ENCODE data around the gene MGAT5B. TPM values are rescaled to one million over a fixed set of nuclear protein-coding genes. Genes with fewer than 3 reads are reported as not detected.
"Not testable (repeated sequence)": the region's sequence is repeated elsewhere in the genome, so short reads cannot be mapped to it uniquely, and the experiment has no call there.

Gene MGAT5B, protein sequence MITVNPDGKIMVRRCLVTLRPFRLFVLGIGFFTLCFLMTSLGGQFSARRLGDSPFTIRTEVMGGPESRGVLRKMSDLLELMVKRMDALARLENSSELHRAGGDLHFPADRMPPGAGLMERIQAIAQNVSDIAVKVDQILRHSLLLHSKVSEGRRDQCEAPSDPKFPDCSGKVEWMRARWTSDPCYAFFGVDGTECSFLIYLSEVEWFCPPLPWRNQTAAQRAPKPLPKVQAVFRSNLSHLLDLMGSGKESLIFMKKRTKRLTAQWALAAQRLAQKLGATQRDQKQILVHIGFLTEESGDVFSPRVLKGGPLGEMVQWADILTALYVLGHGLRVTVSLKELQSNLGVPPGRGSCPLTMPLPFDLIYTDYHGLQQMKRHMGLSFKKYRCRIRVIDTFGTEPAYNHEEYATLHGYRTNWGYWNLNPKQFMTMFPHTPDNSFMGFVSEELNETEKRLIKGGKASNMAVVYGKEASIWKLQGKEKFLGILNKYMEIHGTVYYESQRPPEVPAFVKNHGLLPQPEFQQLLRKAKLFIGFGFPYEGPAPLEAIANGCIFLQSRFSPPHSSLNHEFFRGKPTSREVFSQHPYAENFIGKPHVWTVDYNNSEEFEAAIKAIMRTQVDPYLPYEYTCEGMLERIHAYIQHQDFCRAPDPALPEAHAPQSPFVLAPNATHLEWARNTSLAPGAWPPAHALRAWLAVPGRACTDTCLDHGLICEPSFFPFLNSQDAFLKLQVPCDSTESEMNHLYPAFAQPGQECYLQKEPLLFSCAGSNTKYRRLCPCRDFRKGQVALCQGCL
- total RNA-seq (2014; rRNA removed; shearing (Covaris generic)): 54.8 and 54.9 TPM in 2 replicates
- polyA plus RNA-seq (2015; cell fraction: cytosol; rRNA removed): 214 and 284 TPM in 2 replicates
- 214 and 255 TPM in 2 replicates for polyA plus RNA-seq (2015; cell fraction: nucleus; rRNA removed)

DNA sequence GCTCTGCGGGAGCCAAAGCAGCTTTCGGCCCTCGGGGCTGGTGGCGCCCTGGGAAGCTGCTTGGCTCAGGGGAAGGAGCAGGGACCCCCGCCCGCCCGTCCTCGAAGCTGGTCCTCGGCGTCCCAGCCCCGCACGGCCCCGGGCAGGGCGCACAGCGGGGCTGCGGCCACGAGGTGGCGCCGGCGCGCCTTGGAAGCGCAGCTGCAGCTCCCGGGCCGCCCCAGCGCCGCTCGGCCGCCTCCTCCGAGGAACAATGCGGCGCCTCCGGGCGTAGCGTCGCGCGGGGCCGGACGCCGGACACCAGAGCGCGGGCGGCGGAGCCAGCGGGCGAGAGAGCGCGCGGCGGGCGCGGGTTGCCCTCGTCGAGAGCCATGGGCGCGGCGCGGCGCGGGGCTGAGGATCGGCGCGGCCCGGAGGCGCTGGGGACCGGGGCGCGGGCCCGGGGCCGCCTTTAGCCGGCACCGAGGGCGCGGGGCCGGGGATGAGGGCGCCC is at the start of gene MGAT5B:
Gene MGAT5B (plus strand): TSS at position 229 of the 493 bp plus-strand sequence. CDS start 626 bp downstream, outside the sequence.
- in situ Hi-C loops (cut with HindIII; ENCODE audit: low pct_unique_long_range_greater_than_20kb, low sequenced_read_pairs): no loop called here
- peak; percentile 90 for DNase-seq (ENCODE audit: low read depth, low spot score)

DNA sequence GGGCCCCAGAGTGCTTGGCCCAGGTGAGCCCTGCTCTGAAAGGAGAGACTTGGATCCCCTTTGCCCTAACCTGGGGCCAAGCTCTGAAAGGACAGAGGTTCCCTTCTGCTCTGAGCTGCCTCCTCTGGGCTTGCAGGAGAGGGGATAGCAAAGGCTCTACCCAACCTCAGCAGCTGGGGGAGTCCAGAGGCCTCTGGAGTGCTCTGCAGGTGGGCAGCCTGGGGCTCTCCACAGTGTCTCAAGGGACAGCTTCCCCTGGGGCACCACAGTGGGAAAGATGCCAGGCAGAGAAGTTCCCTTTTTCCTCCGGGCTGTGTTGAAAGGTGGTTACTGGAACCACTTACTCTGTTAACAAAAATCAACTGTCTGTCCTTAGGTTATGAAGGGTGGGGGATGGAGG is 48.2 kb upstream of the MGAT5B start:
- in situ Hi-C loops (cut with HindIII; ENCODE audit: low pct_unique_long_range_greater_than_20kb, low sequenced_read_pairs): no loop called here
- DNase-seq (ENCODE audit: low read depth, low spot score): no peak

DNA sequence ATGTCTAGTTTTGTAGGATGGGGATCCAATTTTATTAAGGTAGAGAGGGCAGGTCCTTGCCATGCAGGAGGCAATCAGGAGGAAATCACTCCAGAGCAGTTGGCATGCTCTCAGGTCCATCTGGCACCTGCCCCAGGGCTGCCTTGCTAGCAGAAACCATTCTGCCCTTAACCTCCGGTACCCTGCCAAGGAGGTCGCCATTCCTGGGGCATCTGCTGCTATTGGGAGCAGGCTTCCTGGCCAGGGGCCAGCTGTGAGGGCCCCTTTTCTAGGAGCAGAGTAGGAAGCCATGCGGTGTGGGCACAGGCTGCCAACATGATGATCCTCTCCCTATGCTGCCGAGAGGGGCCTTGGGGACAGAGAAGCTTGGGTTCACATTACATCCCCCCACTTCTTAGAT is 47.6 kb upstream of the MGAT5B start:
- in situ Hi-C loops (cut with HindIII; ENCODE audit: low pct_unique_long_range_greater_than_20kb, low sequenced_read_pairs): no loop called here
- no peak for DNase-seq (ENCODE audit: low read depth, low spot score)

DNA sequence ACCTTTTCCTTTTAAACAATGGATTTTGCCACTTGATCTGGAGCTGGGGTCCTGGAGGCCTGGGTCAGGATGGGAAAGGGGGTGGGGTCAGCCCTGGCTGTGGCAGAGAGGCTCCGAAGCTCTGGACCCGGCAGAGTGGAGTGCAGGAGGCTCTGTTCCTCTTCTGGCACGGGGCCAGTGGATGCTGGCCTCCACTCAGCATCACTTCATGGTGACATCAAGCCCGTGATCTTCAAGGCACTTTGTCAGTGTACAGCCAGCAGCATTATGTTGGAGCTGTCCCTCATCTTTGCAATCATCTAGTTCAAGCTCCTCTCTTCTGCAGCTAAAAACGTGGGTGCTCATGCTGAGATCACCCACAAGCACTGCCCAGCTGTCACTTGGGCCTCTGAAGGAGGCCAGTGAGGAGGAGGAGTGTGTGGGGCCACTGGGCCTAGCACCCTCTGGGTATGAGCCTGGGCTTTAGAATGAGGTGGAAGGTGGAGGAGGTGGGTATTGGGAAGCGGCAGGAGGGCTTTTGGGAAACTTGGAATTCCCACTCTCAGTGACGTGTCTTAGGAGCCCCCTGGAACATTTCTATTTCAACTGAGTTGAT is 45.9 kb upstream of the MGAT5B start:
- in situ Hi-C loops (cut with HindIII; ENCODE audit: low pct_unique_long_range_greater_than_20kb, low sequenced_read_pairs): no loop called here

DNA sequence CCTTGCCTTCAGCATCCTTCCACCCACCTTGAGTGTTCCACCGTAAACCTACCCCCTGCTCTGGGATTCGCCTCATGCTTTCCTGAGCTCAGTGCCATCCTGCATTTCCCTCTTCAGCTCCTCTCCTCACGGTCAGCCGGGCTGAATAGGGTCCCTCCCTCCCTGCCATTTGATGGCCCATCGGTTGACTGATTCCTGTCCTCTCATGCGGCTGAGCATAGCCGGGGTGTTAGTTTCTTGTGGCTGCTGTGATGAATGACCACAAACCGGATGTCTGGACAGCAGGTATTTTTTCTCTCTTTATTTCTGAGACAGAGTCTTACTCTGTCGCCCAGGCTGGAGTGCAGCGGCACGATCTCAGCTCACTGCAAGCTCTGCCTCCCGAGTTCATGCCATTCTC is 44.1 kb upstream of the MGAT5B start:
- in situ Hi-C loops (cut with HindIII; ENCODE audit: low pct_unique_long_range_greater_than_20kb, low sequenced_read_pairs): no loop called here
- no peak for DNase-seq (ENCODE audit: low read depth, low spot score)

More for the DNA sequence above, 45.9 kb upstream of the MGAT5B start:
- DNase-seq (ENCODE audit: low read depth, low spot score): no peak

DNA sequence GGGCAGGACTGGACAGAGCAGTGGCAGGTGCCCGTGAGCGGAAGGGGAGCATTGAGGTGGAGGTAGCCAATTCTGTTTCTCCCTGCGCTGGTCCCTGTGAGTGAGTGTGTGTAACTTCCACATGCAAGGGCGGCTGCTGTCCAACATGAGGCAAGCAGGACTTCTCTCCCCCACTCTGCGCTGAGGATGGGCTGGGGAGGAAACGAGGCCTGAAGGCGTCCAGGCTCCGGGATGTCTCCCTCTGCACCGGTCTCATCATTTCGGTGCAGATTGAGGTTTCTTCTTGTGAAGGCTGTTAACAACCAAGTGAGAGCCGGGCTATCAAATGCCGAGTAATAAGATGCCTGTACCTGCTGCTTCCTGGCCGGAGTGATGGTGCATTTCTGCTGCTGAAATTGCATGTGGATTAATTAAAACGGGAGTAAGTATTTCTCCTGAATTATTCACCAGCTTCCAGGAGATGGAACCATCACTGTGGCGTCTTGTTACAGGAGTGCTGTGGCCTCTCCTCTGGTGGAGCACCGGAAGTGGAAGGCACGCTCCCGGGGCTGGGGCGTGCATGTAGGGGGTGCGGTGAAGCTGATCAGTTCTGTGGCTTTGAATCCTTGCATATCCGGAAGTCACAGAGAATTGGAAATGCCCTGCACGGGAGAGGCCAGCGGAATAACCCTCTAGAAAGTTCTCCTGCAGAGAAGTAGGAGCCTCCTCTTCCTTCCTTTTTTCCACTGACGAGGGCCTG is 41.7 kb upstream of the MGAT5B start:
- DNase-seq (ENCODE audit: low read depth, low spot score): no peak
- in situ Hi-C loops (cut with HindIII; ENCODE audit: low pct_unique_long_range_greater_than_20kb, low sequenced_read_pairs): no loop called here

DNA sequence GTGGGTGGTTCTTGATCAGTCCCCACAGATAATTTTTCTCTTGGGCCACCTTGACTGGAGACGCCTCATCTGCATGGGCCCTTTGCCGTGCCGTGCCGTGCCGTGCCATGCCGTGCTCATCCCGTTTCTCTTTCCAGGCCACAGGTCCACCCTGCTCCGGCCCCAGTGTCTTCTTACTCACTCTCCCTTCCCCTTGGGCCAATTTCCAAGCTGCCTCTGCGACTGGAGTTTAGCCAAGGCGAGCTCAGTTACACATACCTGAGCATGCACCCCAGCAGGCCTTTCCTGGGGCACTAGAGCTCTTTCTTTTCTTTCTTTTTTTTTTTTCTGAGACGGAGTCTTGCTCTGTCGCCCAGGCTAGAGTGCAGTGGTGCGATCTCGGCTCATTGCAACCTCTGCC is 40.5 kb upstream of the MGAT5B start:
- no peak for DNase-seq (ENCODE audit: low read depth, low spot score)
- in situ Hi-C loops (cut with HindIII; ENCODE audit: low pct_unique_long_range_greater_than_20kb, low sequenced_read_pairs): no loop called here

DNA sequence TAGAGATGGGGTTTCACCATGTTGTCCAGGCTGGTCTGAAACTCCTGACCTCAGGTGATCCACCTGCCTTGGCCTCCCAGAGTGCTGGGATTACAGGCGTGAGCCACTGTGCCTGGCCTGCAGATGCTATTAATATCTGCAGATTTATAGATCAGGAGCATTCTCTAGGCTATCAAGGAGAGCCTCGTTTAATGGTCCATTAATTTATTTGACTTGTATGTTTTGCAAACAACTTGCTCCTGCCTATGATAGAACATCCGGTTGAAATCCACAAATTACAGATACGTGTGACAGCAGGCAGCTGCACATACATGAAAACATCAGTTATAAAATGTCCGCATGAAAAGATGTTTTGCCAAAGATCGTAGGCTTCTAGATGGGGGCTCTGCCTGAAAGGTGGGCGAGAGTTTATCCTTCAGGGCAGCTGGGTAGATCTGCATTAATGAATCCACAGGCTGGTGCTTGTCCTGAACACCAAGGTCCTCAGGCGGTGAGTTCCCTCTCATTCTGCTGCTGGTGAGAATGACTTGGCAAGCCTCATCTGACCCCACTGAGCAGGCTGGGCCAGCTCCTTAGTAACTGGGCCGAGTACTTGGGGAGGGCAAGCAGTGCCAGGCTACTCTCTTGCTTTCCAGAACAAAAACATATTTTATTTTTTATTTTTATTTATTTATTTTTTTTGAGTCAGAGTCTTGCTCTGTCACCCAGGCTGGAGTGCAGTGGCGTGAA is 37.1 kb upstream of the MGAT5B start:
- in situ Hi-C loops (cut with HindIII; ENCODE audit: low pct_unique_long_range_greater_than_20kb, low sequenced_read_pairs): no loop called here
- no peak for DNase-seq (ENCODE audit: low read depth, low spot score)

DNA sequence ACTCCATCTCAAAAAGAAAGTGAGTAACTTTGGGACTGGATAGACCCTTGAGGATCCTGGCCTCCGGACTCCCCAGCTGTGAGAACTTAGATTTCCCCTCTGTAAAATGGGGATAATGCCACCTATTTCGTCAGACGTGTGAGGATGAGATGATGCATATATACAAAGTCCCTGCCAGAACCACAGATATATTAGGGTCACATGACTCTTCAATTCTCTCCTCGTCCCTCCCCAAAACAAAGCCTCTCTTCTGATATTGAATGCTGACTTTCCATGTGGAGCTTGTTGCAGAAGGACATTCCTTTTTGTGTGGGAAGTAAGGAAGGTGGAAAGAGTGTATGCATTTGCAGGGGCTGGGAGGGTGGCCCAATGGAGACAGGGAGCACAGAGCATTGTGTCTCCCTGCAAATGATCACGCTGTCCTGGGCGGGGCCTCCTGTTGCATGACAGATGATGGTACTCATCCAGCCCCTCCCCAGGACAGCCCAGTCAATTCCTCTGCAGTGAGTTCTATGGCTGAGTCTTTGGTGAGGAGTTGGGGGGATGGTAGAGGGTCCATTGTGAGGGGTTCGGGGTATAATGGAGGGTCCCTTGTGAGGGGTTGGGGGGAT is 35.1 kb upstream of the MGAT5B start:
- DNase-seq (ENCODE audit: low read depth, low spot score): peak; percentile 58
- in situ Hi-C loops (cut with HindIII; ENCODE audit: low pct_unique_long_range_greater_than_20kb, low sequenced_read_pairs): no loop called here

DNA sequence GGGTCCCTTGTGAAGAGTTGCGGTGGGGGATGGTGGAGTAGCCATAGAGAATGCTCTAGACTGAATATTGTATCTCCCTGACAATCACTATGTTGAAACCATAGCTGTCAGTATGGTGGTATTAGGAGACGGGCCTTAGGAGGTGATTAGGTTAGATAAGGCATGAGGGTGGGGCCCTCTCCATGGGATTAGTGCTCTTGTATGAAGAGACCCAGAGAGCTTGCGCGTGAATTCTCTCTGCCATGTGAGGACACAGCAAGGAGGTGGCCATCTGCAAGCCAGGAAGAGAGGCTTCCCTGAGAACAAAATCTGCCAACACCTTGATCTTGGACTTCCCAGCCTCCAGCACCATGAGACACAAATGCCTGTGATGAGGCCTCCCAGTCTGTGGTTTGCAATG is 34.5 kb upstream of the MGAT5B start:
- no peak for DNase-seq (ENCODE audit: low read depth, low spot score)
- in situ Hi-C loops (cut with HindIII; ENCODE audit: low pct_unique_long_range_greater_than_20kb, low sequenced_read_pairs): no loop called here

DNA sequence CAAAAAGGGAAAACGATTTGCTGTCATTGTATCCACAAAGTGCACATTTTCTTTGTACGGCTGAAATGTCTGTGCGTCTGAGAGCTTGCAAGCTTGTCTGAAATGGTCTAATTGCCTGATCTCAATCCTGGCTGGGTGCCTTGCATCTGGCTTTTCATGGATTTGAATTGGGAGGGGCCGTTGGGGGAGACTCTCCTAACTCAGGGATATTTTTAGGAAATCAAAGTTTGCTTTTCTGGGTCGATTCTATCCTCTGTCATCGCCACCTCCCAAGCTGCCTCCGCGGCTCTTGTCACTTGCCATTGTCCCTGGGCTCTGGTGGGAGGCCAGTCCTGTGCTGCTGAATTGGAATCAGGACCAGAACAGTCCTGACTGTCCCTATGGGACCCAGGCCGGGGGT is 33.3 kb upstream of the MGAT5B start:
- in situ Hi-C loops (cut with HindIII; ENCODE audit: low pct_unique_long_range_greater_than_20kb, low sequenced_read_pairs): no loop called here
- DNase-seq (ENCODE audit: low read depth, low spot score): no peak

DNA sequence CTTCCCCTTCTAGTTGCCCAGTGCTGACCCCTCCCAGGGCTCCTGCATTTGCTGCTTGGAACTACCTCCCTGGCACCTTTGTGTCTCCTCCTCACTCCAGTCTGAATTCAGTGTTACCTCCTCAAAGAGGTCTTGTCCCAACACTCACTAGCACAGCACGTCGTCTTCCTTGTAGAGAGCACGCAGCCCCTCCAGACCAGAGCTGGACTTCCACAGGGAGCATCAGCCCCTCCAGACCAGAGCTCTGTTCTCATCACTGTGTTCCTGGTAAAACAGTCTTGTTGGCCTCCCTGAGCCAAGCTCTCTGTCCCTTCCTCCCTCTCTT is 27.8 kb upstream of the MGAT5B start:
- no peak for DNase-seq (ENCODE audit: low read depth, low spot score)
- in situ Hi-C loops (cut with HindIII; ENCODE audit: low pct_unique_long_range_greater_than_20kb, low sequenced_read_pairs): no loop called here

DNA sequence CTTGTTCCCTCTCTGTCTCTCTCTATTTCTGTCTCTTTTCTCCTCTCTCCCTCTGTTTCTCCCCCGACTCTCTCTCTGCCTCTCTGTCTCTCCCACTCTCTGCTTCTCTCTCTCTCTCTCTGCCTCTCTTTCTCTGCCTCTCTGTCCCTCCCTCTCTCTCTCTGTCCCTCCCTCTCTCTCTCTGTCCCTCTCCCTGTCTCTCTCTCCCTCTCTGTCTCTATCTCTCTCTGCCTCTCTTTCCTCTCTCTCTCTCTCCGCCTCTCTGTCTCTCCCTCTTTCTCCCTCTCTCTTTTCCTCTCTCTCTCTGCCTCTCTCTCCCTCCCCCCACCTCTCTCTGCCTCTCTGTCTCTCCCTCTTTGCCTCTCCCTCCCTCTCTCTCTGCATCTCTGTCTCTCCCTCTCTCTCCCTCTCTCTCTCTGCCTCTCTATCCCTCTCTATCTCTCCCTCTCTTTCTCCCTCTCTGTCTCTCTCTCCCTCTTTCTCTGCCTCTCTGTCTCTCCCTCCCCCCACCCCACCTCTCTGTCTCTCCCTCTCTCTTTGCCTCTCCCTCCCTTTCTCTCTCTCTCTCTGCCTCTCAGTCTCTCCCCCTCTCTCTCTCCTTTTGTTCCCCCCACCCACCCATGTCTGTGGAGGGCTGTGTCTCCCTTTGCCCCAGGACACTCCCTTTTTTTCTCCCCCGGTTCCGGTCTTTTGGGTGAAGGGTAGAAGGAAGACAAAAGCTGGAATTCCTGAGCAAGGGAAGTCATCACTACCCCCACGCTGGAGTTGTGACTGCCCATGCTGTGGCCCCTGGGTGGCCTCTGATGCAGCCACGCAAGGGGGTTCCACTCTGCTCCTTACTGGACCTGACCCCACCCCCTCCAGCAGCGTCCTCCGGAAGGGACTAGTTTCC is 27.1 kb upstream of the MGAT5B start:
- in situ Hi-C loops (cut with HindIII; ENCODE audit: low pct_unique_long_range_greater_than_20kb, low sequenced_read_pairs): no loop called here
- no peak for DNase-seq (ENCODE audit: low read depth, low spot score)

DNA sequence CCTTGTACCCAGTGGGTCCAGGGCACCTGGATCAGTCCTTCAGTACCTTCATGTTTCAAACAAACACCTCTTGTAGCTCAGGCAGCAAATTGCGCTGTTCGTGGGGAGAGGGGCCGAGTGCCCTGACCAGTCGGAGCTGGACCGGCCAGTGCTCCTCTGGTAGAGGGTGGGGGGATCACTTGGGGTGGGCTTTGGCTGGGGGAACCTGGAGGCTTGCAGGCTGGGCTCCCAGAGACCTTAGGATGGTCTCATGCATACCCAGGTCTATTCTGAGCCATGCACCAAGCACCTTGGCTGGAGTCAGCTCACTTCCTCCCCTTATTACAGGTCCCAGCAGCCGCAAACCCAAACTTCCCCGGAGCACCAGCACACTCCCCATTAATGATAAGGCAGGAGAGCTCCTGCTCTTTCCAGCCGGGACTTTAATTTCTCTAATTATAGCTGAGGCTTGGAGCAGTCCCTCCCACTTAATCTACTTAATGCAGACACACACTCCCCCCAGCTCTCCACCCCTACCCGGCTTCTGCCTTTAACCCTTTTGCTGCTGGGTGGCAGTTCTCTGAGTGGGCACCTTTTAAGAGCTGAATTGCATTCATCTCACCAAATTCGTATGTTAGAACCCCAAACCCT is 26.3 kb upstream of the MGAT5B start:
- DNase-seq (ENCODE audit: low read depth, low spot score): no peak
- in situ Hi-C loops (cut with HindIII; ENCODE audit: low pct_unique_long_range_greater_than_20kb, low sequenced_read_pairs): no loop called here

DNA sequence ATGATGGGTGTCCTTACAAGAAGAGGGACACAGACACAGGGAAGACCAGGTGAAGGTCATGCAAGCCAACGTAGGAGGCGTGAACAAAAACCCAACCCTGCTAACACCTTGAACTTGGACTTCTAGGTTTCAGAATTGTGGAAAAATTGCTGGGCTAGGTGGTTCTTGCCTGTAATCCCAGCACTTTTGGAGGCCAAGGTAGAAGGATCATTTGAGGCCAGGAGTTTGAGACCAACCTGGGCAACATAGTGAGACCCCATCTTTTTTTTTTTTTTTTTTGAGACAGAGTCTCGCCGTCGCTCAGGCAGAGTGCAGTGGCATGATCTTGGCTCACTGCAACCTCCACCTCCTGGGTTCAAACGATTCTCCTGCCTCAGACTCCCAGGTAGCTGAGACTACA is 25.1 kb upstream of the MGAT5B start:
- in situ Hi-C loops (cut with HindIII; ENCODE audit: low pct_unique_long_range_greater_than_20kb, low sequenced_read_pairs); DNase-seq (ENCODE audit: low read depth, low spot score): not testable (repeated sequence)
